ENCODE results near the gene TCF23. TPM values are rescaled to one million over a fixed set of nuclear protein-coding genes. Genes with fewer than 3 reads are reported as not detected.

TCF23 gene
- total and polyA plus RNA-seq, 2 of the 4 experiments (the other 2 are of a cell fraction): not detected

- H4K5ac ChIP-seq (ENCODE audit: low read depth, low read length): no peak overlapping the region
- dilution Hi-C loops (cut with HindIII; ENCODE audit: low sequenced_read_pairs, unreplicated experiment): no loop called here
- ChIA-PET CTCF (interaction anchor here (1.0 kb wide), 1 partner anchor 17 kb away, joined by 3 read pairs; no protein-coding TSS in a partner anchor), POLR2A (ENCODE audit: unreplicated experiment) (no interaction called here)
- no peak overlapping the region for H3K27ac ChIP-seq (ENCODE audit: insufficient read depth, low read length)
- H3K18ac ChIP-seq (ENCODE audit: low read depth, low read length): no peak overlapping the region
- no peak overlapping the region for H4K8ac ChIP-seq (ENCODE audit: low read depth in 2 of 2, low read length in 2 of 2)
- no peaks in the 10 kb centered on the region for H3K9me1 ChIP-seq (ENCODE audit: insufficient read depth, low read length)
- no peak overlapping the region; the same call in 1 of the 2 replicates for H2BK20ac ChIP-seq (ENCODE audit: low read depth, low read length)
- H2BK5ac ChIP-seq (ENCODE audit: low read depth, low read length, poor library complexity, severe bottlenecking): no peak overlapping the region
- H3K56ac ChIP-seq (ENCODE audit: extremely low read depth, insufficient read depth, low read length): no peak overlapping the region
- no peak overlapping the region for H3K14ac ChIP-seq (replicated peaks; ENCODE audit: low read depth, low read length)
- no peaks in the 10 kb centered on the region for H3K79me1 ChIP-seq (ENCODE audit: low read depth in 1 of 2, low read length in 2 of 2)
- no peak overlapping the region for H3K4ac ChIP-seq (ENCODE audit: low read depth, low read length)
- H4K20me1 ChIP-seq (ENCODE audit: insufficient read depth, low read length): no peaks in the 10 kb centered on the region
- H3K4me1 ChIP-seq (ENCODE audit: control insufficient read depth, insufficient read depth, low read length): peaks cover 13% of the 10 kb centered on the region
- WGBS, 2 experiments (ENCODE audit: extremely low coverage in 2 of 2, insufficient read length in 1 of 2): 80% methylated on average over 1 of the region's 6 CpGs; no CpG with 5 or more reads in 1 of the 2 experiments
- no peak overlapping the region for H3K4me2 ChIP-seq (ENCODE audit: low read depth, low read length)
- H2BK120ac ChIP-seq (ENCODE audit: low read depth, low read length): no peak overlapping the region
- peaks cover 2% of the 10 kb centered on the region; the same call in 1 of the 2 replicates for H3K9me3 ChIP-seq (ENCODE audit: control insufficient read depth, insufficient read depth, low read length)
- ATAC-seq (ENCODE audit: low read depth) (no peak), DNase-seq (no peak)
- H3K23ac ChIP-seq (ENCODE audit: low read depth, low read length): no peak overlapping the region
- H3K9ac ChIP-seq (ENCODE audit: low read depth, low read length): no peak overlapping the region
- no peak overlapping the region for H2AFZ ChIP-seq (replicated peaks; ENCODE audit: low read length, poor library complexity)
- no peak overlapping the region for H4K91ac ChIP-seq (ENCODE audit: insufficient read depth, low read depth, low read length)
- peaks cover 20% of the 10 kb centered on the region for H3K27me3 ChIP-seq (ENCODE audit: control insufficient read depth, insufficient read depth, low read length)
- H2AK9ac ChIP-seq (replicated peaks; ENCODE audit: low read depth, low read length, poor library complexity): no peak overlapping the region
- no peak overlapping the region for H3K4me3 ChIP-seq (ENCODE audit: insufficient read depth, low read depth, low read length)
- no TSS peak for BruUV-seq (replicated peaks)
- no peak overlapping the region for H2BK15ac ChIP-seq (ENCODE audit: low read depth, low read length)
- no peak overlapping the region for H2AK5ac ChIP-seq (ENCODE audit: low read depth, low read length)
- intact Hi-C loops (cut with micrococcal nuclease): loop anchor here (5.0 kb wide), 1 partner anchor 224 kb away; no protein-coding TSS in a partner anchor
- no peaks in the 10 kb centered on the region for H3K36me3 ChIP-seq (ENCODE audit: control insufficient read depth, insufficient read depth, low read length)
- in situ Hi-C loops (cut with MboI; ENCODE audit: low sequenced_read_pairs): no loop called here
- no peak for TF ChIP-seq SMC3 (IDR thresholded peaks at IDR 0.05; ENCODE audit: low read depth, low read length)
- TF ChIP-seq ELK1 (IDR thresholded peaks at IDR 0.05; ENCODE audit: borderline replicate concordance, low read depth, low read length): no peak
- no peak for TF ChIP-seq FOS (IDR thresholded peaks at IDR 0.05; ENCODE audit: low read depth, low read length)
- TF ChIP-seq NFE2L2 (IDR thresholded peaks at IDR 0.05; ENCODE audit: low read depth, low read length): no peak
- no peak for TF ChIP-seq RAD21 (IDR thresholded peaks at IDR 0.05; ENCODE audit: low read length)
- TF ChIP-seq CHD1 (IDR thresholded peaks at IDR 0.05; ENCODE audit: low read depth, low read length): no peak
- no peak for TF ChIP-seq MAZ (IDR thresholded peaks at IDR 0.05; ENCODE audit: borderline replicate concordance, low read depth, low read length)
- no peak for TF ChIP-seq MAFK (IDR thresholded peaks at IDR 0.05; ENCODE audit: low read depth, low read length)
- no peak for TF ChIP-seq MXI1 (IDR thresholded peaks at IDR 0.05; ENCODE audit: borderline replicate concordance, low read depth, low read length)
- TF ChIP-seq BHLHE40 (IDR thresholded peaks at IDR 0.05; ENCODE audit: low read depth, low read length): no peak
- no peak for TF ChIP-seq RFX5 (IDR thresholded peaks at IDR 0.05; ENCODE audit: low read depth, low read length)
- TF ChIP-seq POLR2A (IDR thresholded peaks at IDR 0.05; ENCODE audit: low read depth, low read length): no peak
- TF ChIP-seq USF2 (IDR thresholded peaks at IDR 0.05; ENCODE audit: low read depth, low read length): no peak
- no peak for TF ChIP-seq RCOR1 (IDR thresholded peaks at IDR 0.05; ENCODE audit: insufficient replicate concordance, low read length)
- TF ChIP-seq CEBPB (IDR thresholded peaks at IDR 0.05; ENCODE audit: low read depth, low read length): no peak
Observed at GRCh38 chr2:27186613-27187345, 38.0 kb downstream of the TCF23 start.
